Superior temporal gyrus (tissue), 1 donor: Measurements from ENCODE around the gene PHPT1.
A peak's percentile ranks its signal among the peaks of the same experiment; 100 is the strongest.
"Not testable (repeated sequence)": the region's sequence is repeated elsewhere in the genome, so short reads cannot be mapped to it uniquely, and the experiment has no call there.

Experiments
- DNase-seq: peaks from one replicate; pipeline ENCODE4 v3.0.0-alpha.2; 2016; ENCODE audit errors: extremely low spot score

The PHPT1 gene

DNA sequence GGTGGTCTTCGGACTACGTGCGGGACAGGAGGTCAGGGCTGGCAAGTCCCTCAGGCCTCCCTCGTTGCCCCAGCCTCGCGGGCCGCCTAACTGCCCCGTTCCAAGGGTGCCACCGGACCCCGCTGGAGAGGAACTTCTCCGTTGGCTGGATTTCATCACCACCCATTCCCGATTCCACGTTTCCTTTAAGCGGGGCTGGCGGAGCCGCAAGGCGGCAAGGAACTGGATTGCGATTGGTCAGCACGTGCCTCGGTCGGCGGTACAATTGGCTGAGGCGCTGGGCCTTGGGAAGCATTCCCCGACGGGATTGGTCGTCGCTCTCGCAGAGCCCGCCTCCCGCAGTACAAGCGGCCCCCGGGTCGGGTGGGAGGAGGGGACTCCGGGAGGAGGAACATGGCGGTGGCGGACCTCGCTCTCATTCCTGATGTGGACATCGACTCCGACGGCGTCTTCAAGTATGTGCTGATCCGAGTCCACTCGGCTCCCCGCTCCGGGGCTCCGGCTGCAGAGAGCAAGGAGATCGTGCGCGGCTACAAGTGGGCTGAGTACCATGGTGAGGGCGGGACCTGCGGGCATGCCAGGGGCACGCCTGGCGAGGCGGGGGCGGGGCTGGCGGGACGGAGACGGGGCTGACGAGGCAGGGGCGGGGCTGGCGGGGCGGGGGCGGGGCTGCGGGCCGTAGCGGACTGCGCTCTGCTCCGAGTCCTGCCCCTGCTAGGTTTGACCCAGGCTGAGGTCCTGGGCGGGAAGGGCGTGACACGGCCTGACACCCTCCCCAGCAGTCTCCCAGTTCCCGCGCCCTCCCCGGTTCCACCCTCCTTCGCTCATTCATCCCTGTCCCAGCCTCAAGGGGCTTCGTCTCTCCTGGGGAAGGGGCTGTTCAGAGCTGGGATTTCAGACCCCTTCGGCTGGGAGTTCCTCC, at the start of gene PHPT1:
Gene PHPT1, plus strand, starts transcription at position 372 of the 922 bp plus-strand sequence. Its CDS starts 22 bp downstream, at position 394.
- DNase-seq = peak; percentile 99

- DNase-seq = no peak
These were observed 49.2 kb upstream of the PHPT1 start for GRCh38 chr9:136799854-136800657.

GRCh38 chr9:136802321-136802720, 46.9 kb upstream of the PHPT1 start:
- DNase-seq = no peak

GRCh38 chr9:136803009-136803550, 46.1 kb upstream of the PHPT1 start:
- DNase-seq = not testable (repeated sequence)

DNA sequence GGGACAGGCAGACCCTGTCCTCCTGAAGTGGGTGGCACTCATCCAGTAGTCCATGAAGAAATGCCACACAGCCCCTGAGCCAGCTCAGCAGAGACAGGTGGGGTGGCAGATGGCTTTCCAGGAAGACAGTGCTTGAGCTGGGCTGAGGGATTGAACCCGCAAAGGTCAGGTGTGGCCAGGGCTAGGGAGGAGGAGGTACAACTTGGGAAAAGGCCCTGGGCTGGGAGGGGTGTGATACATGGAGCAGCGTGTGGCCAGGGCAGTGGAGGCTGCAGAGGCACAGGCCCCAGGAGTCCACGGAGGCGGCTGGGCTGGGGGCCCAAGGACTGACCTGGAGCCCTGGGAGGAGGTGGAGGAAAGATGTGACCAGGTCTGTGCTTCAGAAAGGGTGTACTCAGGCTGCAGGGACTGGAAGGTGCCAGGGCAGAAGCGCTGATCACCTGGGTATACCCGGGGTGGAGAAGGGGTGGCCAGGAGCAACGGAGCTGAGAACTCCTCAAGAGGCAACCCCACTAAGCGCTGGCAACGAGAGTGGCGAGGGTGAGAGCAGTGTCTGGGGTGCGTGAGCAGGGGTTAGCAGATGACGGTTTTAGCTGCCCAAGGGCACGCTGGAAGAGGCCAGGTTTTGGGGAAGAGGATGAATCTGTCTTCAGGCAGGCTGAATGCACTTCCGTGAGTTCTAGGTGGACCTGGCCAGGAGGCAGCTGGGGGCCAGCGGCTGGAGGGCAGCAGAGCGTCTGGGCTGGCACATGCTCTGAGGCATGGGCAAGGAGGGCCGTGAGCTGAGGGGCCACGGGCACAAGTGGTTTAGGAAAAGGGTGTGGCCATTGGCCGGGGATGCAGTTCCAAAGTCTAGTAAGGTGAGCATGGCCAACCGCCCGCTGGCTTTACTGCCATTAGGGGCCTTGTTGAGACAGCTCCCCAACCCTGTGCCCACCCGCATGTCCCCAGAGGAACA, 45.4 kb upstream of the PHPT1 start:
- DNase-seq = no peak

GRCh38 chr9:136804509-136805206, 44.6 kb upstream of the PHPT1 start:
- no peak for DNase-seq

DNA sequence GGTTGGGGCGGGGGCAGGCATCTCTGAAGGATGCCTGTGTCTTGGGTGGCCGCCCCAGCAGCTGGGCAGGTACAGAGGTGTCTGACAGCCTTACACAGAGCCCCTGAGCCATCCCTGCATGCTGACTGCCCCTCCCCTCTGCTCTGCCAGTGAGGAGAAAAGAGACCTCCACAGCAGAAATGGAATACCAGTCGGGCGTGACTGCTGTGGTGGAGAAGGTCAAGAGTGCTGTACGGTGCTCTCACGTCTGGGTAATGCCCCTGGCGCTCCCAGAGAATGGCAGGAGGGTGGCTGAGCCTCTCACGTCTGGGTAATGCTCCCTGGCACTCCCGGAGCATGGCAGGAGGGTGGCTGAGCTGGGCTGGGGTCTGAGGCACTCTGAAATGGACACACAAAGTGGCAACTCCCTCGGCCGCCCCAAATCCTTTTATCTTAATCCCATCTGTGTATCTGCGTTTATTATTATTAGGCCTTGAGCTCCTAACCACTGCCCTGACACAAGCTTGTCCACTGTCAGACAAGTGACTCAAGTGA, 43.9 kb upstream of the PHPT1 start:
- DNase-seq = no peak

GRCh38 chr9:136806067-136806466, 43.1 kb upstream of the PHPT1 start:
- no peak for DNase-seq

- no peak for DNase-seq
These were observed 42.5 kb upstream of the PHPT1 start for GRCh38 chr9:136806631-136807201.

- DNase-seq = peak; percentile 69
These were observed 41.7 kb upstream of the PHPT1 start, which contains the start of gene RABL6 for GRCh38 chr9:136807281-136808074. TSS of gene RABL6 (plus strand) at chr9:136807948. CDS start at chr9:136808197, 249 bp downstream.

- no peak for DNase-seq
These were observed 41.0 kb upstream of the PHPT1 start for GRCh38 chr9:136808075-136808805.

- no peak for DNase-seq
These were observed 40.4 kb upstream of the PHPT1 start for GRCh38 chr9:136808806-136809158.

GRCh38 chr9:136814725-136815421, 34.3 kb upstream of the PHPT1 start:
- DNase-seq = no peak

- no peak for DNase-seq
These were observed 33.8 kb upstream of the PHPT1 start for GRCh38 chr9:136815422-136815782.

GRCh38 chr9:136820971-136821825, 28.0 kb upstream of the PHPT1 start:
- peak; percentile 16 for DNase-seq

GRCh38 chr9:136821826-136822544, 27.2 kb upstream of the PHPT1 start:
- DNase-seq = no peak
